RWPE2 (cell line): ENCODE results near the gene CPA5.

Experiments
- ATAC-seq: fragments of 200-7000 bp; cut with Tn5 transposase; 3 replicates; pipeline ENCODE4 v1.9.1; 2021; ENCODE audit warnings: low read depth
- DNase-seq: peaks from one replicate; pipeline ENCODE4 v3.0.0-alpha.2; 2020; ENCODE audit warnings: low spot score
- H3K27ac ChIP-seq: fragments of 450-650 bp; 2 replicates; pipeline ENCODE4 v1.5.1; 2017; ENCODE audit warnings: mild to moderate bottlenecking; ENCODE audit not compliant: poor library complexity, severe bottlenecking
- H3K27me3 ChIP-seq: fragments of 250-450 bp; sonication (Bioruptor Pico); 2 replicates; pipeline ENCODE4 v1.5.1; 2021; ENCODE audit warnings: mild to moderate bottlenecking, moderate library complexity; ENCODE audit not compliant: insufficient read depth, poor library complexity, severe bottlenecking
- H3K36me3 ChIP-seq: fragments of 250-450 bp; sonication (Bioruptor Pico); 2 replicates; pipeline ENCODE4 v1.5.1; 2020; ENCODE audit warnings: low read depth, mild to moderate bottlenecking, moderate library complexity
- H3K4me1 ChIP-seq: fragments of 250-450 bp; sonication (Bioruptor Pico); 2 replicates; pipeline ENCODE4 v1.5.1; 2021; ENCODE audit warnings: mild to moderate bottlenecking, moderate library complexity; ENCODE audit not compliant: insufficient read depth, poor library complexity, severe bottlenecking
- H3K4me3 ChIP-seq: fragments of 250-450 bp; sonication (Bioruptor Pico); 2 replicates; pipeline ENCODE4 v1.5.1; 2021; ENCODE audit warnings: mild to moderate bottlenecking, moderate library complexity; ENCODE audit not compliant: severe bottlenecking
- H3K9me3 ChIP-seq: fragments of 250-450 bp; sonication (Bioruptor Pico); 2 replicates; pipeline ENCODE4 v1.5.1; 2021; ENCODE audit warnings: mild to moderate bottlenecking, moderate library complexity; ENCODE audit not compliant: severe bottlenecking
- TF ChIP-seq, protein P1 (sequence below): fragments of 450-650 bp; IDR thresholded peaks from one replicate; pipeline ENCODE4 v1.5.1; 2017; ENCODE audit warnings: mild to moderate bottlenecking, moderate library complexity; ENCODE audit not compliant: poor library complexity, severe bottlenecking

The CPA5 gene

GRCh38 chr7:130352194-130353074, 7.8 kb downstream of the CPA5 start:
- H3K4me3 ChIP-seq, result no peak overlapping the region
- TF ChIP-seq, protein P1, sequence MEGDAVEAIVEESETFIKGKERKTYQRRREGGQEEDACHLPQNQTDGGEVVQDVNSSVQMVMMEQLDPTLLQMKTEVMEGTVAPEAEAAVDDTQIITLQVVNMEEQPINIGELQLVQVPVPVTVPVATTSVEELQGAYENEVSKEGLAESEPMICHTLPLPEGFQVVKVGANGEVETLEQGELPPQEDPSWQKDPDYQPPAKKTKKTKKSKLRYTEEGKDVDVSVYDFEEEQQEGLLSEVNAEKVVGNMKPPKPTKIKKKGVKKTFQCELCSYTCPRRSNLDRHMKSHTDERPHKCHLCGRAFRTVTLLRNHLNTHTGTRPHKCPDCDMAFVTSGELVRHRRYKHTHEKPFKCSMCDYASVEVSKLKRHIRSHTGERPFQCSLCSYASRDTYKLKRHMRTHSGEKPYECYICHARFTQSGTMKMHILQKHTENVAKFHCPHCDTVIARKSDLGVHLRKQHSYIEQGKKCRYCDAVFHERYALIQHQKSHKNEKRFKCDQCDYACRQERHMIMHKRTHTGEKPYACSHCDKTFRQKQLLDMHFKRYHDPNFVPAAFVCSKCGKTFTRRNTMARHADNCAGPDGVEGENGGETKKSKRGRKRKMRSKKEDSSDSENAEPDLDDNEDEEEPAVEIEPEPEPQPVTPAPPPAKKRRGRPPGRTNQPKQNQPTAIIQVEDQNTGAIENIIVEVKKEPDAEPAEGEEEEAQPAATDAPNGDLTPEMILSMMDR, result no peak
- H3K9me3 ChIP-seq, result no peaks in the 10 kb centered on the region
- H3K4me1 ChIP-seq, result peaks cover 33% of the 10 kb centered on the region
- no peaks in the 10 kb centered on the region for H3K36me3 ChIP-seq
- peak overlapping the region; percentile 51 for H3K27ac ChIP-seq
- ATAC-seq, result no peak
- H3K27me3 ChIP-seq, result no peaks in the 10 kb centered on the region
- DNase-seq, result no peak

GRCh38 chr7:130353196-130353595, 8.6 kb downstream of the CPA5 start:
- Histone ChIP-seq H3K27me3 (no peaks in the 10 kb centered on the region), H3K9me3 (no peaks in the 10 kb centered on the region), H3K4me1 (peaks cover 35% of the 10 kb centered on the region), H3K36me3 (no peaks in the 10 kb centered on the region), H3K27ac (peak overlapping the region; percentile 51), H3K4me3 (no peak overlapping the region)
- TF ChIP-seq, protein P1, result no peak
- no peak for ATAC-seq
- DNase-seq, result no peak

DNA sequence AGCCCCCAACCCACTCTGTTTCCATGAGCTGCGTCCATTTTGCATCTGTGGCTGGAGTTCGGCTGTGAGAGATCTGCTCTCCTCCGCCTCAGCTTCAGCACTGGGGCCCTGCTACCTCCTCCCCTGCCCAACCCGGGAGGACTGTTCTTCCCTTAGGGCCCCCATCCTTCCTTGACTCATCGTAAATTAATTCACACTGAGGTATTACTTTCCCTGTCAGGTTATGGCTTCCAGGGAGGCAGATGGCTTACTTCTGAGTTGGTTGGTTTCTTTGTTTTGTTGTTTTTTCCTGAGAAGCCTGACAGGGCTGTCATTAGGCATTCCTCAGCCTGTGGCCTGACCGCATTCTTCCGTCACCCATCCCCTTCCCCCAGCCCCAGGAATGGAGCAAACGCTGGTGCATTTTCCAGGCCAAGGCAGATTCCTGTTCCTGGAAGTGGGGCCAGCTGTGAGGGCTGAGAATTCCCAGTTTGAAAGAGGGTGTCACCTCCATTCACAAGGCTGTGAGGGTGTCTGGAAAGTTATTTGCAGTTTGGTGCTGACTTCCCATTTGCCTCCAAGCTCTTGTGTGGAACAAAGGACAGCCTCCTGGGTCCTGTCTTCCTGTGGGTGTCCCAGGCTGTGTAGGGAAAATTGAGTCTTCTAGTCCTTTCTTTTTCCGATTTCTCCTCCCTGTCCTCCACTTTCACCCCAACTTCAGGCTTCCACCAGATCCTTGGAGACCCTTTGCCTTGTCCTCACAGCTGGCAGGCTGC, 11.7 kb downstream of the CPA5 start:
- H3K9me3 ChIP-seq, result peaks cover 9% of the 10 kb centered on the region
- H3K4me3 ChIP-seq, result no peak overlapping the region
- TF ChIP-seq, protein P1, result no peak
- peaks cover 35% of the 10 kb centered on the region for H3K4me1 ChIP-seq
- H3K27ac ChIP-seq, result peak overlapping the region; percentile 98
- peak; percentile 88 for DNase-seq
- peak; percentile 94 for ATAC-seq
- no peaks in the 10 kb centered on the region for H3K27me3 ChIP-seq
- no peaks in the 10 kb centered on the region for H3K36me3 ChIP-seq

GRCh38 chr7:130356876-130357611, 12.4 kb downstream of the CPA5 start:
- Histone ChIP-seq H3K4me1 (peaks cover 35% of the 10 kb centered on the region), H3K27ac (peak overlapping the region; percentile 98)
- DNase-seq, result peak; percentile 86

More at GRCh38 chr7:130356876-130357611, 12.4 kb downstream of the CPA5 start:
- ATAC-seq, result peak; percentile 51
- Histone ChIP-seq H3K4me3 (no peak overlapping the region), H3K9me3 (peaks cover 9% of the 10 kb centered on the region), H3K36me3 (no peaks in the 10 kb centered on the region), H3K27me3 (no peaks in the 10 kb centered on the region)
- TF ChIP-seq, protein P1, result no peak
